M059J (cell line): ENCODE results near the gene ZFYVE28. TPM values are rescaled to one million over a fixed set of nuclear protein-coding genes. Genes with fewer than 3 reads are reported as not detected.
A peak's percentile ranks its signal among the peaks of the same experiment; 100 is the strongest.

Experiments
- DNase-seq: peaks from one replicate; pipeline ENCODE4 v3.0.0-alpha.2; 2012; ENCODE audit warnings: low read depth
- total RNA-seq: library from RNA; depleted of rRNA; stranded (reverse); fragments of >200 nt; shearing (Covaris generic); gene quantifications from 2 replicates; pipeline ENCODE4 v1.2.3, GENCODE V29; 2014

The ZFYVE28 gene
- total RNA-seq, 1 experiment from 2014 or later, result 4.0 TPM

- no peak for DNase-seq
These were observed 85.0 kb downstream of the ZFYVE28 start for GRCh38 chr4:2333356-2333841.

GRCh38 chr4:2332976-2333319, 85.5 kb downstream of the ZFYVE28 start:
- no peak for DNase-seq

GRCh38 chr4:2332201-2332975, 86.1 kb downstream of the ZFYVE28 start:
- no peak for DNase-seq

- no peak for DNase-seq
These were observed 86.8 kb downstream of the ZFYVE28 start for GRCh38 chr4:2331519-2332200.

GRCh38 chr4:2331043-2331420, 87.4 kb downstream of the ZFYVE28 start:
- no peak for DNase-seq

GRCh38 chr4:2330091-2331042, 88.1 kb downstream of the ZFYVE28 start:
- DNase-seq, result peak; percentile 95

GRCh38 chr4:2327579-2327978, 90.9 kb downstream of the ZFYVE28 start:
- DNase-seq, result no peak

- DNase-seq, result no peak
These were observed 93.6 kb downstream of the ZFYVE28 start for GRCh38 chr4:2324891-2325290.

GRCh38 chr4:2322841-2323240, 95.6 kb downstream of the ZFYVE28 start:
- DNase-seq, result no peak

GRCh38 chr4:2322227-2322626, 96.2 kb downstream of the ZFYVE28 start:
- no peak for DNase-seq

- DNase-seq, result no peak
These were observed 96.9 kb downstream of the ZFYVE28 start for GRCh38 chr4:2321279-2322196.

GRCh38 chr4:2320746-2321145, 97.7 kb downstream of the ZFYVE28 start:
- no peak for DNase-seq

GRCh38 chr4:2320152-2320551, 98.3 kb downstream of the ZFYVE28 start:
- no peak for DNase-seq

- no peak for DNase-seq
These were observed 99.6 kb downstream of the ZFYVE28 start for GRCh38 chr4:2318885-2319284.

- DNase-seq, result no peak
These were observed 100.0 kb downstream of the ZFYVE28 start for GRCh38 chr4:2318476-2318875.

- DNase-seq, result no peak
These were observed 105.1 kb downstream of the ZFYVE28 start for GRCh38 chr4:2313366-2313765.

GRCh38 chr4:2306773-2307410, 111.6 kb downstream of the ZFYVE28 start:
- no peak for DNase-seq

- no peak for DNase-seq
These were observed 112.5 kb downstream of the ZFYVE28 start for GRCh38 chr4:2305766-2306501.

GRCh38 chr4:2304877-2305561, 113.4 kb downstream of the ZFYVE28 start:
- DNase-seq, result no peak
